ENCODE measurements around the gene STRAP. TPM values are rescaled to one million over a fixed set of nuclear protein-coding genes. Genes with fewer than 3 reads are reported as not detected.
"Not testable (repeated sequence)": the region's sequence is repeated elsewhere in the genome, so short reads cannot be mapped to it uniquely, and the experiment has no call there.

STRAP gene
- total and polyA plus RNA-seq, 9 donors: 31.7 to 91.4 (median 81.2) TPM

DNA sequence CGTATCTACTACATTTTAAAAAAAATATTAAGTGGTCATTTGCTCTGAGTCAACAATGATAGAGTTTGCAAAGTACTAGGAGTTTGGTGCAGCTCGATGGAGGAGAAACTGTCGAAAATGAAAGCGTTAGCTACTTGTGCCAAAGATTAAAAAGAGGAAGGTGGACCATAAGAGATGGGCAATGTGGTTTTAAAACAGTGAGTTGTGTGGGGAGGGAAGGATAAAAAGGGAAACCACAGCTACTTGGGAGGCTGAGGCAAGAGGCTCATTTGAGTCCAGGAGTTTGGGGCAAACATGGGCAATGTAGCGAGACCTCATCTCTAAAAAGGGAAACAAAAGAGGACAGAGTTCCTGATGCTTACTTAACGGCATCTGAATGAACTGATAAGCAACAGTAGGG is 18.2 kb upstream of the STRAP start:
- WGBS, 3 donors: 85 to 89% (median 88%) methylated on average over 6 of the region's 6 CpGs
- Histone ChIP-seq H3K4me3 (no peak overlapping the region), H3K36me3 (no peaks in the 10 kb centered on the region), H3K9me3 (no peaks in the 10 kb centered on the region), H3K27ac (no peak overlapping the region), H3K27me3 (no peaks in the 10 kb centered on the region), H3K4me1 (ENCODE audit: insufficient read depth) (no peaks in the 10 kb centered on the region)
- intact Hi-C loops (cut with DNase I): loop anchor here in 1 of 4 donors (10.0 kb wide), 1 partner anchor 569 kb away; no protein-coding TSS in a partner anchor
- TF ChIP-seq POLR2A (IDR thresholded peaks at IDR 0.05) (no peak), EP300 (IDR thresholded peaks at IDR 0.05) (no peak), CTCF (IDR thresholded peaks at IDR 0.05) (no peak)
- DNase-seq: no peak

GRCh38 chr12:15868186-15868585 is 14.0 kb upstream of the STRAP start:
- TF ChIP-seq EP300 (IDR thresholded peaks at IDR 0.05) (no peak), POLR2A (IDR thresholded peaks at IDR 0.05) (no peak), CTCF (IDR thresholded peaks at IDR 0.05) (no peak)
- no peak overlapping the region for H3K4me3 ChIP-seq
- no peak overlapping the region for H3K27ac ChIP-seq
- H3K27me3 ChIP-seq: no peaks in the 10 kb centered on the region
- H3K4me1 ChIP-seq (ENCODE audit: insufficient read depth): no peaks in the 10 kb centered on the region
- intact Hi-C loops (cut with DNase I): loop anchor here in 1 of 4 donors (10.0 kb wide), 1 partner anchor 573 kb away; no protein-coding TSS in a partner anchor
- H3K9me3 ChIP-seq: no peaks in the 10 kb centered on the region
- DNase-seq: no peak
- H3K36me3 ChIP-seq: no peaks in the 10 kb centered on the region
- WGBS, 3 donors: 89 to 93% (median 93%) methylated on average over 3 of the region's 3 CpGs

GRCh38 chr12:15873556-15873955 is 8.6 kb upstream of the STRAP start:
- 92 to 97% (median 93%) methylated on average over 4 of the region's 4 CpGs for WGBS, 3 donors
- Histone ChIP-seq H3K27ac (no peak overlapping the region), H3K4me1 (ENCODE audit: insufficient read depth) (no peaks in the 10 kb centered on the region), H3K4me3 (no peak overlapping the region), H3K27me3 (no peaks in the 10 kb centered on the region), H3K36me3 (no peaks in the 10 kb centered on the region), H3K9me3 (no peaks in the 10 kb centered on the region)
- TF ChIP-seq POLR2A (IDR thresholded peaks at IDR 0.05): no peak
- no peak for TF ChIP-seq CTCF (IDR thresholded peaks at IDR 0.05)
- no peak for TF ChIP-seq EP300 (IDR thresholded peaks at IDR 0.05)
- intact Hi-C loops (cut with DNase I): no loop called here
- DNase-seq: no peak

DNA sequence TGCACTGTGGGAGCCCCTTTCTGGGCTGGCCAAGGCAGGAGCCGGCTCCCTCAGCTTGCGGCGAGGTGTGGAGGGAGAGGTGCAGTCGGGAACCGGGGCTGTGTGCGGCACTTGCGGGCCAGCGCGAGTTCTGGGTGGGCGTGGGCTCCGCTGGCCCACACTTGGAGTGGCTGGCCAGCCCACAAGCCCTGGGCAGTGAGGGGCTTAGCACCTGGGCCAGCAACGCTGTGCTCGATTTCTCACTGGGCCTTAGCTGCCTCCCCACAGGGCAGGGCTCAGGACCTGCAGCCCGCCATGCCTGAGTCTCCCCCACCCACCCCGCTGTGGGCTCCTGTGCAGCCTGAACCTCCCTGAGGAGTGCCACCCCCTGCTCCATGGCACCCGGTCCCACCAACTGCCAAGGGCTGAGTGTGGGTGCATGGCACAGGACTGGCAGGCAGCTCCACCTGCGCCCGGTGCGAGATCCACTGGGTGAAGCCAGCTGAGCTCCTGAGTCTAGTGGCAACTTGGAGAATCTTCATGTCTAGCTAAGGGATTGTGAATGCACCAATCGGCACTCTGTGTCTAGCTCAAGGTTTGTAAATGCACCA is 7.5 kb upstream of the STRAP start:
- DNase-seq; intact Hi-C loops (cut with DNase I); H3K9me3 ChIP-seq; H3K36me3 ChIP-seq; H3K27ac ChIP-seq; H3K4me3 ChIP-seq; H3K27me3 ChIP-seq; H3K4me1 ChIP-seq (ENCODE audit: insufficient read depth): not testable (repeated sequence)
- WGBS, 3 donors: 97 to 99% (median 98%) methylated on average over 20 of the region's 20 CpGs

- Histone ChIP-seq H3K36me3 (no peaks in the 10 kb centered on the region), H3K27me3 (no peaks in the 10 kb centered on the region), H3K27ac (no peak overlapping the region), H3K9me3 (no peaks in the 10 kb centered on the region), H3K4me3 (no peak overlapping the region), H3K4me1 (ENCODE audit: insufficient read depth) (no peaks in the 10 kb centered on the region)
- no peak for DNase-seq
- WGBS, 3 donors: 88 to 100% (median 91%) methylated on average over 1 of the region's 1 CpG
- no peak for TF ChIP-seq EP300 (IDR thresholded peaks at IDR 0.05)
- no peak for TF ChIP-seq CTCF (IDR thresholded peaks at IDR 0.05)
- no peak for TF ChIP-seq POLR2A (IDR thresholded peaks at IDR 0.05)
- intact Hi-C loops (cut with DNase I): no loop called here
Measured at GRCh38 chr12:15875863-15876262, 6.3 kb upstream of the STRAP start.
